HepG2 (cell line): ENCODE data around the gene NXF2B. TPM values are rescaled to one million over a fixed set of nuclear protein-coding genes. Genes with fewer than 3 reads are reported as not detected.

Experiments
- ATAC-seq: fragments of 200-7000 bp; cut with Tn5 transposase; 3 replicates; pipeline ENCODE4 v1.9.1; 2020; ENCODE audit warnings: mild to moderate bottlenecking, moderate library complexity
- BruUV-seq: library from RNA; stranded (reverse); fragments of 400-500 nt; replicated peaks from 2 replicates; lab custom pipeline; 2021; lab: Mats Ljungman, UMichigan
- CTCF ChIA-PET: fragments of 300-600 bp; formaldehyde crosslinking; extraction: SDS; loops from one replicate; lab custom pipeline; 2021; ENCODE audit warnings: low total read pairs, inconsistent platforms, low intra/inter-chr PET ratio; lab: Yijun Ruan, JAX
- POLR2A ChIA-PET: fragments of 350-600 bp; sonication (Branson Sonifier 250); formaldehyde crosslinking; loops from one replicate; lab custom pipeline; 2020; ENCODE audit warnings: antibody characterized with exemption, inconsistent platforms; lab: Yijun Ruan, JAX
- DNase-seq: peaks from one replicate; pipeline ENCODE4 v3.0.0-alpha.2; 2015; ENCODE audit warnings: low spot score
- FAIRE-seq: peaks from 3 replicates; lab custom pipeline; 2011; peaks lifted over from hg19 to GRCh38; lab: Jason Lieb, UNC
- H2AFZ ChIP-seq: one replicate; pipeline ENCODE4 v1.6.1; 2011; ENCODE audit warnings: low read length, inconsistent platforms
- H3K27ac ChIP-seq: fragments of 300-600 bp; 3 replicates; pipeline ENCODE4 v1.8.0; 2011; ENCODE audit warnings: mixed run types, mild to moderate bottlenecking, mixed read lengths, low read length, inconsistent platforms; ENCODE audit not compliant: insufficient read depth; ENCODE audit errors: extremely low read length
- H3K27me3 ChIP-seq, 2 experiments: fragments of 200-600 bp in 1 of 2; 2 replicates in 1 of 2; 3 replicates in 1 of 2; pipeline versions ENCODE4 v1.6.0 to v1.8.0; 2011; ENCODE audit warnings: low read length in 2 of 2, mild to moderate bottlenecking in 2 of 2, moderate library complexity in 2 of 2, inconsistent platforms in 1 of 2; ENCODE audit not compliant: insufficient read depth in 2 of 2, control insufficient read depth in 1 of 2
- H3K36me3 ChIP-seq, 2 experiments: fragments of 200-600 bp in 1 of 2; replicated peaks in 1 of 2; 2 replicates in 1 of 2; 3 replicates in 1 of 2; pipeline versions ENCODE4 v1.5.1 to v1.8.0; 2011; ENCODE audit warnings: low read length in 2 of 2, inconsistent platforms in 1 of 2; ENCODE audit not compliant: insufficient read depth in 2 of 2, control insufficient read depth in 1 of 2
- H3K4me1 ChIP-seq: 2 replicates; pipeline ENCODE4 v1.5.1; 2012; ENCODE audit warnings: low read length, inconsistent platforms; ENCODE audit not compliant: insufficient read depth
- H3K4me2 ChIP-seq: 2 replicates; pipeline ENCODE4 v1.6.0; 2011; ENCODE audit warnings: low read depth, low read length, inconsistent platforms
- H3K4me3 ChIP-seq, 3 experiments: fragments of 200-600 bp in 1 of 3; sonication (generic), shearing (Covaris generic) in 1 of 3; replicated peaks in 1 of 3; 2 replicates each; pipeline ENCODE4 v1.5.1; 2011 to 2016; ENCODE audit warnings: low read length in 3 of 3, inconsistent platforms in 2 of 3, low read depth in 2 of 3, mild to moderate bottlenecking in 2 of 3, control low read depth in 1 of 3, mixed read lengths in 1 of 3; ENCODE audit not compliant: insufficient read depth in 1 of 3
- H3K79me2 ChIP-seq: one replicate; pipeline ENCODE4 v1.6.1; 2011; ENCODE audit warnings: low read length, inconsistent platforms; ENCODE audit not compliant: insufficient read depth
- H3K9ac ChIP-seq: 2 replicates; pipeline ENCODE4 v1.6.0; 2011; ENCODE audit warnings: mild to moderate bottlenecking, low read depth, low read length, inconsistent platforms; ENCODE audit not compliant: insufficient read depth
- H3K9me3 ChIP-seq: 2 replicates; pipeline ENCODE4 v1.5.1; 2012; ENCODE audit warnings: mild to moderate bottlenecking, low read length
- H4K20me1 ChIP-seq: 2 replicates; pipeline ENCODE4 v1.6.0; 2011; ENCODE audit warnings: inconsistent platforms, mild to moderate bottlenecking, low read length, moderate library complexity; ENCODE audit not compliant: insufficient read depth
- BCL6 ChIP-seq: IDR thresholded peaks from 2 replicates; pipeline ENCODE4 v1.6.1; 2016; ENCODE audit warnings: missing genetic modification reagents, missing compliant biosample characterization
- CHCHD3 ChIP-seq: sonication (generic); formaldehyde crosslinking; IDR thresholded peaks from 2 replicates; pipeline ENCODE4 v1.8.0; 2022; ENCODE audit warnings: mild to moderate bottlenecking, missing genetic modification reagents, moderate library complexity
- ETV6 ChIP-seq: sonication (generic); formaldehyde crosslinking; conservative IDR thresholded peaks from 2 replicates; pipeline ENCODE4 v1.4.0; 2020; ENCODE audit warnings: missing genetic modification reagents
- FOXP1 ChIP-seq, 2 experiments: fragments of 450-650 bp in 1 of 2; IDR thresholded peaks; 2 replicates each; pipeline ENCODE4 v1.6.1; 2017 to 2018; ENCODE audit warnings: antibody characterized with exemption in 1 of 2
- HMGXB3 ChIP-seq: sonication (generic); formaldehyde crosslinking; IDR thresholded peaks from 2 replicates; pipeline ENCODE4 v1.4.0; 2020; ENCODE audit warnings: missing genetic modification reagents, borderline replicate concordance
- IKZF4 ChIP-seq: sonication (generic); formaldehyde crosslinking; IDR thresholded peaks from 2 replicates; pipeline ENCODE4 v1.5.1; 2020; ENCODE audit warnings: borderline replicate concordance, mild to moderate bottlenecking, low read depth, missing genetic modification reagents; ENCODE audit errors: not compliant biosample characterization
- MIXL1 ChIP-seq: IDR thresholded peaks from 2 replicates; pipeline ENCODE4 v1.6.1; 2016
- NFKBIZ ChIP-seq: IDR thresholded peaks from 2 replicates; pipeline ENCODE4 v1.6.1; 2018; ENCODE audit warnings: missing genetic modification reagents, missing compliant biosample characterization
- PHF5A ChIP-seq: IDR thresholded peaks from one replicate; pipeline ENCODE4 v1.6.1; 2018; ENCODE audit warnings: low read depth, missing genetic modification reagents; ENCODE audit not compliant: unreplicated experiment
- SALL1 ChIP-seq: sonication (generic); formaldehyde crosslinking; IDR thresholded peaks from 2 replicates; pipeline ENCODE4 v1.8.0; 2022; ENCODE audit warnings: mild to moderate bottlenecking, missing genetic modification reagents
- SMARCE1 ChIP-seq: fragments of 450-650 bp; IDR thresholded peaks from 2 replicates; pipeline ENCODE4 v1.6.1; 2017; ENCODE audit warnings: borderline replicate concordance
- ZNF207 ChIP-seq: fragments of 450-650 bp; IDR thresholded peaks from 2 replicates; pipeline ENCODE4 v1.6.1; 2016; ENCODE audit warnings: antibody characterized with exemption, borderline replicate concordance
- ZNF230 ChIP-seq: sonication (generic); formaldehyde crosslinking; IDR thresholded peaks from 2 replicates; pipeline ENCODE4 v1.4.0; 2020; ENCODE audit warnings: mild to moderate bottlenecking, missing genetic modification reagents
- ZNF383 ChIP-seq: sonication (generic); formaldehyde crosslinking; IDR thresholded peaks from 2 replicates; pipeline ENCODE4 v1.4.0; 2020; ENCODE audit warnings: missing genetic modification reagents, mild to moderate bottlenecking, borderline replicate concordance
- ZNF530 ChIP-seq: sonication (generic); formaldehyde crosslinking; IDR thresholded peaks from 2 replicates; pipeline ENCODE4 v1.5.0; 2020; ENCODE audit warnings: low read depth, mild to moderate bottlenecking, missing genetic modification reagents
- WGBS: methylation state at CpG from one replicate; pipeline ENCODE4 v1.1.6; 2017; ENCODE audit warnings: low lambda C conversion rate; 5-methylcytosine and 5-hydroxymethylcytosine counted together
- in situ Hi-C: cut with HindIII; loops from 2 replicates; pipeline ENCODE4 v1.10.0; 2017; ENCODE audit warnings: low pct_unique_long_range_greater_than_20kb; ENCODE audit not compliant: extremely low pct_ligation_motif_present
- intact Hi-C: fragments of 100-400 bp; cut with micrococcal nuclease; formaldehyde crosslinking; loops from one replicate; pipeline ENCODE4 v1.10.0; 2022; ENCODE audit not compliant: unreplicated experiment
- polyA plus RNA-seq, 8 experiments: library from polyadenylated mRNA; depleted of rRNA in 3 of 8; stranded (reverse) in 7 of 8; unstranded in 1 of 8; fragments of >200 nt; fragmentation: Illumina TruSeq in 4 of 8; extraction: Trizol in 4 of 8; gene quantifications; 2 replicates each; pipeline versions ENCODE4 v1.2.1 to v1.2.3, GENCODE V29; 2011 to 2016; ENCODE audit warnings: low read depth in 4 of 8, missing spikeins in 1 of 8, mixed read lengths in 1 of 8; ENCODE audit not compliant: insufficient read depth in 1 of 8
- total RNA-seq, 5 experiments: library from RNA; depleted of rRNA; stranded (reverse); fragments of >200 nt; fragmentation: Illumina TruSeq; extraction: Trizol; gene quantifications; 2 replicates each; pipeline ENCODE4 v1.2.3, GENCODE V29; 2016; ENCODE audit warnings: low read depth in 1 of 5

NXF2B gene
- total and polyA plus RNA-seq, 2 of the 13 experiments (the other 11 are each of a cell fraction or from before 2014, with no cell fraction given) = not detected

- TF ChIP-seq NFKBIZ (CRISPR knock-in tag) (no peak), SALL1 (CRISPR knock-in tag) (no peak)
- DNase-seq (no peak), FAIRE-seq (no peak), ATAC-seq (no peak)
- BruUV-seq = no TSS peak
- WGBS = 0% methylated on average over 2 of the region's 2 CpGs
- in situ Hi-C loops = no loop called here
- Histone ChIP-seq H3K27me3 (no peaks in the 10 kb centered on the region), H3K36me3 (no peaks in the 10 kb centered on the region), H2AFZ (no peak overlapping the region), H3K27ac (no peak overlapping the region), H3K4me2 (no peak overlapping the region), H3K4me3 (no peak overlapping the region), H3K9ac (no peak overlapping the region), H3K4me1 (no peaks in the 10 kb centered on the region), H3K9me3 (no peaks in the 10 kb centered on the region), H4K20me1 (no peaks in the 10 kb centered on the region), H3K79me2 (no peaks in the 10 kb centered on the region)
- intact Hi-C loops = no loop called here
- CTCF ChIA-PET = no interaction called here
- POLR2A ChIA-PET = no interaction called here
Measured at GRCh38 chrX:102341867-102342266, 97.9 kb downstream of the NXF2B start.

DNA sequence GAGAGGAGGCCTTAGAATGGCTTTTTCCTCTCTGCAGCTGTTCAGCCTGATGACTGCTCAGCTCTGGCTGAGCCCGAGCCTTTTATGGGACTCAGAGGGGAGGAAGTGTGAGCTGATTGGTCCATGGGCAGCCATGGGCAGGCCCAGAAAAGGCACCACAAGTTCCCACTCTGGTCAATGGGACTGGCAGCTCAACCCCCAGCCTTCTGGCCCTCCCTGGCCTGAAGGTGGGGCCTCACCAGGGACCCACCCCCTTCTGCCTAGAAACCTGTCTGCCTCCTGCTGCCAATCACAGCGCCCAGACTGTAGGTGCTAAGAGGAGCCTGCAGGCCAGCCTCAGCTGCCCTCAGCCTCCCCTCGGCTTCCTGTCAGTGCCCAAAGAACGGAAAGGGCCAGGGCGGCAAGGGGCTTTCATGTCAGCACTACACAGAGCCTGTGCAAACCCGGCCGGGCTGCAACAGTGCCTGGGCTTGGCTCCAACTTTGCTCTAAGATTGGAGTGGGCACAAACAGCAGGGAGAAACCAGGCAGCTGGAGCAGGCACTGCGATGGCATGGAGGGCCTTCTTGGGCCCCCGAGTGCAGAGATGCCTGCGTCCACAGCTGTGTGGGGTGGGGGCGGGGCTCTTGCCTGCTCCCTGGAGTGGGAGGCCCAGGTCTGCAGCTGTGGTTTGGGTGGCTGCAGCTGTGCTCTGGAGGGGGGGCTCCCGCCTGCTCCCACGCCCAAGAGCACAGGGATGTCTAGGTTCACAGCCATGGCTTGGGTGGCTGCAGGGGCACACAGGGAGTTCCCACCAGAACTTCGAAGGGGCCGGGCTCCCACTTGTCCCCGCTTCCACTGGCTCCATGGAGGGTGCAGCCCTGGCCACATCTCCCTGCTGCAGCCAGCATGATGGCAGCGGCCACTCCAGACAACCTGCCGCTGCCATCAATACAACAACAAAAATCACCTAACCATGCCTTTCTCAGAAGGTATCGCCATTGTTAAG is 100.2 kb downstream of the NXF2B start:
- Histone ChIP-seq H2AFZ (no peak overlapping the region), H3K9ac (no peak overlapping the region), H3K4me2 (no peak overlapping the region), H3K79me2 (no peaks in the 10 kb centered on the region), H3K4me1 (no peaks in the 10 kb centered on the region), H3K9me3 (no peaks in the 10 kb centered on the region), H3K36me3 (no peaks in the 10 kb centered on the region), H3K27me3 (no peaks in the 10 kb centered on the region), H3K4me3 (no peak overlapping the region), H4K20me1 (no peaks in the 10 kb centered on the region), H3K27ac (no peak overlapping the region)
- ATAC-seq (no peak), FAIRE-seq (no peak), DNase-seq (no peak)
- ChIA-PET POLR2A (no interaction called here), CTCF (no interaction called here)
- 0% methylated on average over 1 of the region's 19 CpGs for WGBS
- intact Hi-C loops = no loop called here
- BruUV-seq = no TSS peak
- in situ Hi-C loops = no loop called here
- TF ChIP-seq ZNF230 = no peak
- no peak for TF ChIP-seq SMARCE1
- no peak for TF ChIP-seq ZNF383 (CRISPR knock-in tag)
- no peak for TF ChIP-seq IKZF4 (CRISPR knock-in tag)
- TF ChIP-seq HMGXB3 = no peak
- no peak for TF ChIP-seq BCL6 (CRISPR knock-in tag)
- no peak for TF ChIP-seq FOXP1 (IDR thresholded peaks at IDR 0.05)
- TF ChIP-seq FOXP1 (CRISPR knock-in tag; IDR thresholded peaks at IDR 0.05) = no peak
- no peak for TF ChIP-seq CHCHD3 (CRISPR knock-in tag)
- no peak for TF ChIP-seq ZNF207
- no peak for TF ChIP-seq ETV6
- TF ChIP-seq PHF5A (CRISPR knock-in tag) = no peak
- no peak for TF ChIP-seq ZNF530
- no peak for TF ChIP-seq MIXL1 (CRISPR knock-in tag)
